AG04450 (cell line): Measurements from ENCODE around the gene TRMT10C. TPM values are rescaled to one million over a fixed set of nuclear protein-coding genes. Genes with fewer than 3 reads are reported as not detected.
"Not testable (repeated sequence)": the region's sequence is repeated elsewhere in the genome, so short reads cannot be mapped to it uniquely, and the experiment has no call there.

Source experiments
- CTCF ChIA-PET: fragments of 300-600, 350-600 bp; formaldehyde crosslinking; extraction: SDS; loops from one replicate; lab custom pipeline; 2022; ENCODE audit warnings: antibody characterized with exemption, inconsistent platforms; lab: Charles Lee
- POLR2A ChIA-PET: fragments of 350-600 bp; formaldehyde crosslinking; extraction: SDS; loops from one replicate; lab custom pipeline; 2021; ENCODE audit warnings: antibody characterized with exemption, inconsistent platforms; lab: Yijun Ruan, JAX
- DNase-seq: peaks from one replicate; pipeline ENCODE4 v3.0.0-alpha.2; 2011; ENCODE audit warnings: low read depth, low spot score
- H3K27ac ChIP-seq: one replicate; pipeline ENCODE4 v1.5.1; 2012; ENCODE audit warnings: low read depth, low read length, control low read depth
- H3K27me3 ChIP-seq: one replicate; pipeline ENCODE4 v1.6.0; 2012; ENCODE audit warnings: low read length; ENCODE audit not compliant: control insufficient read depth, insufficient read depth
- H3K4me3 ChIP-seq: 2 replicates; pipeline ENCODE4 v1.5.1; 2011; ENCODE audit warnings: mild to moderate bottlenecking, low read depth, low read length, control low read depth
- H3K9me3 ChIP-seq: 2 replicates; pipeline ENCODE4 v1.5.1; 2012; ENCODE audit warnings: low read length; ENCODE audit not compliant: control insufficient read depth, insufficient read depth
- polyA plus RNA-seq: library from polyadenylated mRNA; depleted of rRNA; stranded (reverse); fragments of >200 nt; gene quantifications from 2 replicates; pipeline ENCODE4 v1.2.3, GENCODE V29; 2011
- TF ChIP-seq, protein P1 (sequence below): IDR thresholded peaks from 2 replicates; pipeline ENCODE4 v1.5.1; 2011; ENCODE audit warnings: low read depth, low read length, control low read depth, inconsistent platforms

TRMT10C gene
- polyA plus RNA-seq, 1 experiment = 26.1 TPM

DNA sequence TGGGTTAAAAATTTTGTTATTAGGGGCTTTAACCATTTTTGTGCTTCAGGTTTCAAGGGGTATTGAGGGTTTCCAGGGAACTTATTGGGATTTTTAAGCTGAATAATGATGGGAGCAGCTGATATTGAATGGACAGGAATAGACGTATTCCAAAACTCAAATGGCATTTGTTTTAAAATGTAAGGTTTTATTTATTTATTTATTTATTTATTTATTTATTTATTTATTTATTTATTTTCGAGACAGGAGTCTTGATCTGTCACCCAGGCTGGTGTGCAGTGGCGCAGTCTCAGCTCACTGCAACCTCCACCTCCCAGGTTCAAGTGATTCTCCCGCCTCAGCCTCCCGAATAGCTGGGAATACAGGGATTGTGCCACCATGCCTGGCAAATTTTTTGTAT, 26.4 kb upstream of the TRMT10C start:
- no peaks in the 10 kb centered on the region for H3K27me3 ChIP-seq
- TF ChIP-seq, protein P1, sequence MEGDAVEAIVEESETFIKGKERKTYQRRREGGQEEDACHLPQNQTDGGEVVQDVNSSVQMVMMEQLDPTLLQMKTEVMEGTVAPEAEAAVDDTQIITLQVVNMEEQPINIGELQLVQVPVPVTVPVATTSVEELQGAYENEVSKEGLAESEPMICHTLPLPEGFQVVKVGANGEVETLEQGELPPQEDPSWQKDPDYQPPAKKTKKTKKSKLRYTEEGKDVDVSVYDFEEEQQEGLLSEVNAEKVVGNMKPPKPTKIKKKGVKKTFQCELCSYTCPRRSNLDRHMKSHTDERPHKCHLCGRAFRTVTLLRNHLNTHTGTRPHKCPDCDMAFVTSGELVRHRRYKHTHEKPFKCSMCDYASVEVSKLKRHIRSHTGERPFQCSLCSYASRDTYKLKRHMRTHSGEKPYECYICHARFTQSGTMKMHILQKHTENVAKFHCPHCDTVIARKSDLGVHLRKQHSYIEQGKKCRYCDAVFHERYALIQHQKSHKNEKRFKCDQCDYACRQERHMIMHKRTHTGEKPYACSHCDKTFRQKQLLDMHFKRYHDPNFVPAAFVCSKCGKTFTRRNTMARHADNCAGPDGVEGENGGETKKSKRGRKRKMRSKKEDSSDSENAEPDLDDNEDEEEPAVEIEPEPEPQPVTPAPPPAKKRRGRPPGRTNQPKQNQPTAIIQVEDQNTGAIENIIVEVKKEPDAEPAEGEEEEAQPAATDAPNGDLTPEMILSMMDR = no peak
- POLR2A ChIA-PET = no interaction called here
- H3K9me3 ChIP-seq = no peaks in the 10 kb centered on the region
- no peak overlapping the region for H3K27ac ChIP-seq
- no peak for DNase-seq
- CTCF ChIA-PET = no interaction called here
- no peak overlapping the region for H3K4me3 ChIP-seq

DNA sequence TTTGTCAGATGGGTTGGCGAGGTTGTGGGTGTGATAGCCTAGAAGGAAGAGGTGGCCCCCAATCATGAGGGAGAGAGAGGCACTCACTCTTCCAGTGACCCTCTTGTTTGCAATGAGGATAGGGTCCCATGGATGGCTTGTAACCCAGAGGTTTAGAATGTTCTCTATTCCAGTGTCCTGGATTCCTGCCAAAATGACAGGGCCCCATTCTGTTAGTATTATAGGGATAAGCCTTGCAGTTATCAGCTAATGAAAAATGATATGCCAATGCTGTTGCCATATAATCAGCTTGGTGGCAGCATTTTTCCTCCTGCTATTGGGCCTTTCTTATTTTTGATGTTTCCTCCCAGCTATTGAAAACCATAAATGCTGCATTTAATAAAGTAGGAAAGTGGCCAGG, 25.4 kb upstream of the TRMT10C start:
- Histone ChIP-seq H3K27ac (no peak overlapping the region), H3K4me3 (no peak overlapping the region), H3K27me3 (no peaks in the 10 kb centered on the region), H3K9me3 (no peaks in the 10 kb centered on the region; the same call in 1 of the 2 replicates)
- ChIA-PET POLR2A (no interaction called here), CTCF (no interaction called here)
- TF ChIP-seq, protein P1 = no peak
- DNase-seq = no peak

DNA sequence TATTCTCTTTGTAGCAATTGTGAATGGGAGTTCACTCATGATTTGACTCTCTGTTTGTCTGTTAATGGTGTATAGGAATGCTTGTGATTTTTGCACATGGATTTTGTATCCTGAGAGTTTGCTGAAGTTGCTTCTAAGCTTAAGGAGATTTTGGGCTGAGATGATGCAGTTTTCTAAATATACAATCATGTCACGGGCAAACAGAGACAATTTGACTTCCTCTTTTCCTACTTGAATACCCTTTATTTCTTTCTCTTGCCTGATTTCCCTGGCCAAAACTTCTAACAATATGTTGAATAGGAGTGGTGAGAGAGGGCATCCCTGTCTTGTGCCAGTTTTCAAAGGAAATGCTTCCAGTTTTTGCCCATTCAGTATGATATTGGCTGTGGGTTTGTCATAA, 24.7 kb upstream of the TRMT10C start:
- H3K4me3 ChIP-seq, H3K27ac ChIP-seq, CTCF ChIA-PET, POLR2A ChIA-PET, DNase-seq, H3K9me3 ChIP-seq, H3K27me3 ChIP-seq: not testable (repeated sequence)

DNA sequence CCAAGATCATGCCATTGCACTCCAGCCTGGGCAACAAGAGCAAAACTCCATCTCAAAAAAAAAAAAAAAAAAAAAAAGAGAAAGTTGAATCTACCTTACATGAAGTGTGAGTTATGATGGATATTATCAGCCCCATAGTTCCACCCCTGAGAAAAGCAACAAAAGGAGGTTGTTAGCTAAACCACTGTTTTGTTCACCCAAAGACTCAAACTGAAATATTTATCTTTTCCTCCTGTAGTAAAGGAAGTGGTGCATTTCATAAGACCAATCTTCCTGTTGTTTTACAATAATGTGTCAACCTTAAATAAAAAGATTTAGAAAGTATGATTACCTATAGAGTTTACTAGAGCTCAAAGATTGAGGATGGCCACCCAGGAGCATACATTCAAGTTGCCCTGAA, 18.7 kb upstream of the TRMT10C start:
- H3K9me3 ChIP-seq = no peaks in the 10 kb centered on the region; the same call in 1 of the 2 replicates

DNA sequence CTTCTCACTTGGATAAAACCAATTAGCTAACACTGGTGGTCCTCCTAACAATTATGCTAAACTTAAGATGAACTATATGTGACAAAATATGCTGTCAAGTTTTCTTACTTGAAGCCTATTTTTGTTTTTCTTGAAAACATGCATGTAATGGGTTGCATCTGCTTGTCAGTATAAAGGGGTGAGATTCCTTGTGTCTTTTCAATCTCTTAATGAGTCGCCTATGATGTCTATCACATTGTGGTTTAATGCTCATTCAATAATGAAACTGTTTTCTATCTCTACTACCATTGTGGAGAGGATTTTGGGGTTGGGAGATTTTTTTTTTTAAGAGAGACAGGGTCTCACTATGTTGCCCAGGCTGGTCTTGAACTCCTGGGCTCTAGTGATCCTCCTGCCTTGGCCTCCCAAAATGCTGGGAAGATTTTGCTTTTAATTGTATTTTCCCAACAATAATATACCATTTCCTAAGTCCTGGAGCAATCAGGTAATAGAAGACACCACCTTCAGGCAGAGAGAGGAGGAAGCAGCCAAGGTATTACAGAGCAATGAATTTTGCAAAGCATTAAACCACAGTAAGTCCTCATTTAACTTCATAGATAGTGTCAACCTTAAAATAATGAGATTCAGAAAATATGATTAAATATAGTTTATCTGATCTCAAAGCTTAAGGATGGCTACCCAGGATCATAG, 17.4 kb upstream of the TRMT10C start:
- peaks cover 3% of the 10 kb centered on the region for H3K27me3 ChIP-seq
- H3K4me3 ChIP-seq = no peak overlapping the region
- no peak overlapping the region for H3K27ac ChIP-seq
- POLR2A ChIA-PET = no interaction called here
- CTCF ChIA-PET = no interaction called here
- TF ChIP-seq, protein P1 = no peak
- H3K9me3 ChIP-seq = no peaks in the 10 kb centered on the region; the same call in 1 of the 2 replicates
- DNase-seq = no peak

More for the DNA sequence above, 18.7 kb upstream of the TRMT10C start:
- ChIA-PET CTCF (no interaction called here), POLR2A (no interaction called here)
- DNase-seq = no peak
- Histone ChIP-seq H3K4me3 (no peak overlapping the region), H3K27ac (no peak overlapping the region), H3K27me3 (peaks cover 3% of the 10 kb centered on the region)
- TF ChIP-seq, protein P1 = no peak
